D721Med (cell line): Measurements from ENCODE around the gene GALP.
A peak's percentile ranks its signal among the peaks of the same experiment; 100 is the strongest.
"Not testable (repeated sequence)": the region's sequence is repeated elsewhere in the genome, so short reads cannot be mapped to it uniquely, and the experiment has no call there.

Source experiments
- DNase-seq: peaks from one replicate; pipeline ENCODE4 v3.0.0; 2011; ENCODE audit warnings: low spot score; ENCODE audit not compliant: insufficient read length
- FAIRE-seq: peaks from 2 replicates; lab custom pipeline; 2011; peaks lifted over from hg19 to GRCh38; lab: Jason Lieb, UNC
- CTCF ChIP-seq: IDR thresholded peaks from 2 replicates; pipeline ENCODE4 v1.5.1; 2012; ENCODE audit warnings: mild to moderate bottlenecking, control low read depth; ENCODE audit not compliant: insufficient read depth; ENCODE audit errors: missing control alignments

The GALP gene

GRCh38 chr19:56148096-56148495 lies 27.7 kb upstream of the GALP start:
- DNase-seq (no peak), FAIRE-seq (no peak)
- no peak for TF ChIP-seq CTCF

DNA sequence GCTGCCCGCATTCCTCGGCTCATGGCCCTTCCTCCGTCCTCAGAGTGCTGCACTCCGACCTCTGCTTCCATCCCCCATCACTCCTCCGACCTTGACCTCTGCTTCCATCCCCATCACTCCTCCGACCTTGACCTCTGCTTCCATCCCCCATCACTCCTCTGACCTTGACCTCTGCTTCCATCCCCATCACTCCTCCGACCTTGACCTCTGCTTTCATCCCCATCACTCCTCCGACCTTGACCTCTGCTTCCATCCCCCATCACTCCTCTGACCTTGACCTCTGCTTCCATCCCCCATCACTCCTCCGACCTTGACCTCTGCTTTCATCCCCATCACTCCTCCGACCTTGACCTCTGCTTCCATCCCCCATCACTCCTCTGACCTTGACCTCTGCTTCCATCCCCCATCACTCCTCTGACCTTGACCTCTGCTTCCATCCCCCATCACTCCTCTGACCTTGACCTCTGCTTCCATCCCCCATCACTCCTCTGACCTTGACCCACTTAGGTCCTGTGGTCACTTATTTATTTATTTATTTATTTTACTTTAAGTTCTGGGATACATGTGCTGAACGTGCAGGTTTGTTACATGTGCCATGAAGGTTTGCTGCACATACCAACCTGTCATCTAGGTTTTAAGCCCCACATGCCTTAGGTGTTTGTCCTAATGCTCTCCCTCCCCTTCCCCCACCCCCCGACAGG lies 26.7 kb upstream of the GALP start:
- not testable (repeated sequence) for DNase-seq

DNA sequence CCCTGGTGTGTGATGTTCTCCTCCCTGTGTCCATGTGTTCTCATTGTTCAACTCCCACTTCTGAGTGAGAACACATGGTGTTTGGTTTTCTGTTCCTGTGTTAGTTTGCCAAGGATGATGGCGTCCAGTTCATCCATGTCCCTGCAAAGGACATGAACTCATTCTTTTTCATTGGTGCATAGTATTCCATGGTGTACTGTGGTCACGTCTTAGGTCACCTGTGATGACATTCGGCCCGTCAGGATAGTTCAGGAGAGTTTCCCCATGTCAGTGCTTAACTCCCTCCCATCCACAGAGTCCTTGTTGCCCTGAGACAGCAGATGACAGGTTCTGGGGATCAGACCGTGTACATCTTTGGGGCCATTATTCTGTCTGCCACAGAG lies 26.2 kb upstream of the GALP start:
- FAIRE-seq, result no peak
- TF ChIP-seq CTCF, result no peak
- no peak for DNase-seq

More for the DNA sequence above, 26.7 kb upstream of the GALP start:
- FAIRE-seq, result not testable (repeated sequence)

DNA sequence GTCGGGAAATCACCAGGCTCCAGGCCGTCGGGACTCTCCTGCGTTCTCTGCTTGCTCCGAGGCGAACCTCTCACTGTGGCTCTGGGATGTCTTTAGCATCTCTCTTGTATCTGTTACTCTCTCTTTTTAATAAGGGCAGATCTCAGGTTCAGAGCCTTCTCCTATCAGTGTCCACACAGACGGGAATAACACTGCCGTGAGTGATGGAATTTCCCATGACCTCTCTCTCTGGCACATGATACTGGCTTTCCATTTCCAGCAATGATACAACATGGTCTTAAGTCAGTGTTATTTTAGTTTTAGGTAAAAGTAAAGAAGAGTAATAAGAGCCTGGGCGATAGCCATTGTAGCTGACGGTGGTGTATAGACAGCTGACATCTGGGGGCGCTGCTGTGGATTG lies 25.4 kb upstream of the GALP start:
- FAIRE-seq (no peak), DNase-seq (no peak)
- no peak for TF ChIP-seq CTCF

GRCh38 chr19:56152644-56153043 lies 23.2 kb upstream of the GALP start:
- no peak for FAIRE-seq
- no peak for DNase-seq
- TF ChIP-seq CTCF, result no peak

GRCh38 chr19:56153507-56153906 lies 22.3 kb upstream of the GALP start:
- FAIRE-seq, result no peak

GRCh38 chr19:56155124-56155687 lies 20.6 kb upstream of the GALP start:
- peak; percentile 22 for TF ChIP-seq CTCF
- no peak for FAIRE-seq
- peak; percentile 58 for DNase-seq

More at GRCh38 chr19:56153507-56153906, 22.3 kb upstream of the GALP start:
- no peak for TF ChIP-seq CTCF
- no peak for DNase-seq
